WTC11 (cell line): ENCODE data around the gene SMCO2.

Source experiments
- TCF7 ChIP-seq: sonication (generic); formaldehyde crosslinking; IDR thresholded peaks from 2 replicates; pipeline ENCODE4 v1.8.0; 2022; ENCODE audit warnings: mild to moderate bottlenecking, low read depth, missing genetic modification reagents, moderate library complexity
- TF ChIP-seq, protein P1 (sequence below): fragments of 200-600 bp; IDR thresholded peaks from 2 replicates; pipeline ENCODE4 v1.8.0; 2022; ENCODE audit warnings: antibody characterized with exemption

DNA sequence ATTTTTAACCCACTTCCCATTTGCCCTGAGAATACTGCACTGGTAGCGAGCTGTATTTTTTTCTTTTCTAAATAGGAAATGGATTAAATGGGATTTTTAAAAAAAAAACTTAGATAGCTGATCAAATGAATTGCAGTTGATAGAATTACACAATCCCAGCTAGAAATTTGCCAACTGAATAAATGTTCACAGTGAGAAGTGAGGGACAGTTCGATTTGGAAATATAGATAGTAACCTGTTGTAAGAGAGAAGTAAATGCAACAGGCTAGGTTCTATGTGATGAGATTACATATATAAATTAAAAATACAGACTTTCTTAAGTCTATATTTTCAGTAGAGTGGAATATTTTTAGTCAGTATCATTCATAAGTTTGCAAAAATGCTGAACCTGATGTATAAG lies 48.1 kb upstream of the SMCO2 start:
- TF ChIP-seq, protein P1, sequence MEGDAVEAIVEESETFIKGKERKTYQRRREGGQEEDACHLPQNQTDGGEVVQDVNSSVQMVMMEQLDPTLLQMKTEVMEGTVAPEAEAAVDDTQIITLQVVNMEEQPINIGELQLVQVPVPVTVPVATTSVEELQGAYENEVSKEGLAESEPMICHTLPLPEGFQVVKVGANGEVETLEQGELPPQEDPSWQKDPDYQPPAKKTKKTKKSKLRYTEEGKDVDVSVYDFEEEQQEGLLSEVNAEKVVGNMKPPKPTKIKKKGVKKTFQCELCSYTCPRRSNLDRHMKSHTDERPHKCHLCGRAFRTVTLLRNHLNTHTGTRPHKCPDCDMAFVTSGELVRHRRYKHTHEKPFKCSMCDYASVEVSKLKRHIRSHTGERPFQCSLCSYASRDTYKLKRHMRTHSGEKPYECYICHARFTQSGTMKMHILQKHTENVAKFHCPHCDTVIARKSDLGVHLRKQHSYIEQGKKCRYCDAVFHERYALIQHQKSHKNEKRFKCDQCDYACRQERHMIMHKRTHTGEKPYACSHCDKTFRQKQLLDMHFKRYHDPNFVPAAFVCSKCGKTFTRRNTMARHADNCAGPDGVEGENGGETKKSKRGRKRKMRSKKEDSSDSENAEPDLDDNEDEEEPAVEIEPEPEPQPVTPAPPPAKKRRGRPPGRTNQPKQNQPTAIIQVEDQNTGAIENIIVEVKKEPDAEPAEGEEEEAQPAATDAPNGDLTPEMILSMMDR, result no peak
- no peak for TF ChIP-seq TCF7
